Fibroblast of peridontal ligament (primary cell): Measurements from ENCODE around the gene PHYH.
A peak's percentile ranks its signal among the peaks of the same experiment; 100 is the strongest.
"Not testable (repeated sequence)": the region's sequence is repeated elsewhere in the genome, so short reads cannot be mapped to it uniquely, and the experiment has no call there.

Experiments
- DNase-seq: peaks from one replicate; pipeline ENCODE4 v3.0.0-alpha.2; 2010; ENCODE audit errors: extremely low read depth

PHYH gene

GRCh38 chr10:13271552-13272163 is 28.2 kb downstream of the PHYH start:
- no peak for DNase-seq

- DNase-seq, result peak; percentile 7
Measured at GRCh38 chr10:13270877-13271551, 28.9 kb downstream of the PHYH start.

- no peak for DNase-seq
Measured at GRCh38 chr10:13268841-13269240, 31.0 kb downstream of the PHYH start.

- no peak for DNase-seq
Measured at GRCh38 chr10:13268310-13268709, 31.6 kb downstream of the PHYH start.

- DNase-seq, result no peak
Measured at GRCh38 chr10:13263591-13263990, 36.3 kb downstream of the PHYH start.

GRCh38 chr10:13262433-13262832 is 37.4 kb downstream of the PHYH start:
- DNase-seq, result no peak

- DNase-seq, result no peak
Measured at GRCh38 chr10:13257621-13258140, 42.2 kb downstream of the PHYH start.

- no peak for DNase-seq
Measured at GRCh38 chr10:13256627-13257026, 43.2 kb downstream of the PHYH start.

GRCh38 chr10:13253726-13254125 is 46.1 kb downstream of the PHYH start:
- DNase-seq, result no peak

- no peak for DNase-seq
Measured at GRCh38 chr10:13247784-13248183, 52.1 kb downstream of the PHYH start.

- no peak for DNase-seq
Measured at GRCh38 chr10:13247246-13247645, 52.6 kb downstream of the PHYH start.

- DNase-seq, result not testable (repeated sequence)
Measured at GRCh38 chr10:13242260-13242659, 57.6 kb downstream of the PHYH start.

GRCh38 chr10:13241613-13242012 is 58.3 kb downstream of the PHYH start:
- DNase-seq, result no peak

GRCh38 chr10:13239923-13240322 is 59.9 kb downstream of the PHYH start:
- no peak for DNase-seq

- no peak for DNase-seq
Measured at GRCh38 chr10:13238271-13239077, 61.4 kb downstream of the PHYH start.

GRCh38 chr10:13236638-13237037 is 63.2 kb downstream of the PHYH start:
- no peak for DNase-seq

GRCh38 chr10:13234736-13235135 is 65.1 kb downstream of the PHYH start:
- not testable (repeated sequence) for DNase-seq

- DNase-seq, result no peak
Measured at GRCh38 chr10:13234172-13234571, 65.7 kb downstream of the PHYH start, which contains the start of gene UCMA. Gene UCMA (minus strand): TSS chr10:13234374. CDS start chr10:13234258, 116 bp downstream.

- no peak for DNase-seq
Measured at GRCh38 chr10:13233358-13233757, 66.5 kb downstream of the PHYH start.

- DNase-seq, result no peak
Measured at GRCh38 chr10:13231808-13232207, 68.1 kb downstream of the PHYH start.

- DNase-seq, result no peak
Measured at GRCh38 chr10:13231190-13231589, 68.7 kb downstream of the PHYH start.
